Activated CD8-positive, alpha-beta T cell treated with anti-CD3 and anti-CD28 coated beads for 36 hours (primary cell): Measurements from ENCODE around the gene LPCAT1. TPM values are rescaled to one million over a fixed set of nuclear protein-coding genes. Genes with fewer than 3 reads are reported as not detected.
"Not testable (repeated sequence)": the region's sequence is repeated elsewhere in the genome, so short reads cannot be mapped to it uniquely, and the experiment has no call there.

Source experiments
- ATAC-seq: fragments of 200-7000 bp; cut with Tn5 transposase; one replicate; pipeline ENCODE4 v1.10.0; 2021; ENCODE audit warnings: mild to moderate bottlenecking, moderate library complexity
- CTCF ChIA-PET: fragments of 350-600 bp; sonication (Branson Sonifier 250); formaldehyde crosslinking; loops from one replicate; lab custom pipeline; 2021; ENCODE audit warnings: antibody characterized with exemption; lab: Charles Lee
- POLR2A ChIA-PET: fragments of 350-600 bp; sonication (Branson Sonifier 250); formaldehyde crosslinking; loops from one replicate; lab custom pipeline; 2021; ENCODE audit warnings: antibody characterized with exemption; lab: Charles Lee
- DNase-seq: peaks from one replicate; pipeline ENCODE4 v3.0.0-alpha.2; 2020
- H3K27ac Mint-ChIP-seq: one replicate; pipeline ENCODE4 v1.8.0; 2021; ENCODE audit warnings: mild to moderate bottlenecking, mixed read lengths
- H3K27me3 Mint-ChIP-seq: one replicate; pipeline ENCODE4 v1.8.0; 2021; ENCODE audit warnings: mixed read lengths
- H3K36me3 Mint-ChIP-seq: one replicate; pipeline ENCODE4 v1.8.0; 2021; ENCODE audit warnings: low read depth, mixed read lengths
- H3K4me1 Mint-ChIP-seq: one replicate; pipeline ENCODE4 v1.8.0; 2021; ENCODE audit warnings: low read depth, mixed read lengths
- H3K4me3 Mint-ChIP-seq: one replicate; pipeline ENCODE4 v1.8.0; 2021; ENCODE audit warnings: mild to moderate bottlenecking, moderate library complexity, mixed read lengths
- H3K9me3 Mint-ChIP-seq: one replicate; pipeline ENCODE4 v1.8.0; 2021; ENCODE audit warnings: mixed read lengths
- CTCF ChIP-seq: fragments of 200-600 bp; IDR thresholded peaks from one replicate; pipeline ENCODE4 v1.8.0; 2022; ENCODE audit warnings: antibody characterized with exemption, mild to moderate bottlenecking
- intact Hi-C: fragments of 100-400 bp; cut with micrococcal nuclease; formaldehyde crosslinking; loops from one replicate; pipeline ENCODE4 v1.10.0; 2022
- total RNA-seq, 2 experiments: library from RNA; stranded (reverse); gene quantifications; one replicate each; pipeline ENCODE4 v1.2.3, GENCODE V29; 2021

Gene LPCAT1
- total RNA-seq, 2 experiments from 2014 or later, result 37.2 to 43.6 TPM

- peaks cover 26% of the 10 kb centered on the region for H3K9me3 Mint-ChIP-seq
- CTCF ChIA-PET, result no interaction called here
- DNase-seq (no peak), ATAC-seq (no peak)
- H3K27ac Mint-ChIP-seq, result no peak overlapping the region
- intact Hi-C loops, result no loop called here
- TF ChIP-seq CTCF, result no peak
- POLR2A ChIA-PET, result no interaction called here
- peaks cover 5% of the 10 kb centered on the region for H3K36me3 Mint-ChIP-seq
- no peaks in the 10 kb centered on the region for H3K4me1 Mint-ChIP-seq
- H3K27me3 Mint-ChIP-seq, result peaks cover 5% of the 10 kb centered on the region
- H3K4me3 Mint-ChIP-seq, result no peak overlapping the region
Observed at GRCh38 chr5:1429496-1429895, 94.3 kb downstream of the LPCAT1 start.

GRCh38 chr5:1429066-1429465 is 94.7 kb downstream of the LPCAT1 start:
- ATAC-seq, result no peak
- ChIA-PET CTCF (no interaction called here), POLR2A (no interaction called here)
- no peak for DNase-seq
- Mint-ChIP-seq H3K4me3 (no peak overlapping the region), H3K4me1 (no peaks in the 10 kb centered on the region), H3K27me3 (peaks cover 5% of the 10 kb centered on the region), H3K9me3 (peaks cover 26% of the 10 kb centered on the region), H3K27ac (no peak overlapping the region), H3K36me3 (peaks cover 5% of the 10 kb centered on the region)
- intact Hi-C loops, result no loop called here
- no peak for TF ChIP-seq CTCF

- no peak for ATAC-seq
- H3K4me3 Mint-ChIP-seq, result no peak overlapping the region
- POLR2A ChIA-PET, result no interaction called here
- no peak overlapping the region for H3K27ac Mint-ChIP-seq
- H3K36me3 Mint-ChIP-seq, result peaks cover 5% of the 10 kb centered on the region
- DNase-seq, result no peak
- peaks cover 26% of the 10 kb centered on the region for H3K9me3 Mint-ChIP-seq
- no peaks in the 10 kb centered on the region for H3K4me1 Mint-ChIP-seq
- no peak for TF ChIP-seq CTCF
- intact Hi-C loops, result no loop called here
- CTCF ChIA-PET, result no interaction called here
- H3K27me3 Mint-ChIP-seq, result no peaks in the 10 kb centered on the region
Observed at GRCh38 chr5:1428107-1428506, 95.7 kb downstream of the LPCAT1 start.

- H3K36me3 Mint-ChIP-seq, result peaks cover 2% of the 10 kb centered on the region
- H3K27me3 Mint-ChIP-seq, result no peaks in the 10 kb centered on the region
- H3K9me3 Mint-ChIP-seq, result peaks cover 23% of the 10 kb centered on the region
- no peak for TF ChIP-seq CTCF
- ChIA-PET CTCF (no interaction called here), POLR2A (no interaction called here)
- no peak overlapping the region for H3K27ac Mint-ChIP-seq
- H3K4me3 Mint-ChIP-seq, result no peak overlapping the region
- H3K4me1 Mint-ChIP-seq, result no peaks in the 10 kb centered on the region
- ATAC-seq, result no peak
- intact Hi-C loops, result no loop called here
- DNase-seq, result no peak
Observed at GRCh38 chr5:1424716-1425115, 99.0 kb downstream of the LPCAT1 start.

GRCh38 chr5:1423901-1424603 is 99.7 kb downstream of the LPCAT1 start:
- intact Hi-C loops, result no loop called here
- no peak overlapping the region for H3K4me3 Mint-ChIP-seq
- no peak for TF ChIP-seq CTCF

GRCh38 chr5:1422522-1422921 is 101.2 kb downstream of the LPCAT1 start:
- intact Hi-C loops, ATAC-seq, H3K9me3 Mint-ChIP-seq, POLR2A ChIA-PET, H3K27ac Mint-ChIP-seq, H3K27me3 Mint-ChIP-seq, CTCF ChIA-PET, H3K4me3 Mint-ChIP-seq, H3K4me1 Mint-ChIP-seq, H3K36me3 Mint-ChIP-seq, DNase-seq: not testable (repeated sequence)

More at GRCh38 chr5:1423901-1424603, 99.7 kb downstream of the LPCAT1 start:
- peaks cover 2% of the 10 kb centered on the region for H3K36me3 Mint-ChIP-seq
- no peaks in the 10 kb centered on the region for H3K4me1 Mint-ChIP-seq
- ATAC-seq (no peak), DNase-seq (no peak)
- CTCF ChIA-PET, result no interaction called here
- H3K9me3 Mint-ChIP-seq, result peaks cover 16% of the 10 kb centered on the region
- H3K27me3 Mint-ChIP-seq, result no peaks in the 10 kb centered on the region
- POLR2A ChIA-PET, result no interaction called here
- H3K27ac Mint-ChIP-seq, result no peak overlapping the region
